NK-92 (cell line): ENCODE data around the gene NHSL1.
"Not testable (repeated sequence)": the region's sequence is repeated elsewhere in the genome, so short reads cannot be mapped to it uniquely, and the experiment has no call there.

Source experiments
- DNase-seq: peaks from one replicate; lab custom pipeline; 2025; ENCODE audit not compliant: unreplicated experiment; lab: John Stamatoyannopoulos, UW

Gene NHSL1

GRCh38 chr6:138429761-138430160 is 69.5 kb downstream of the NHSL1 start:
- DNase-seq, result no peak

- no peak for DNase-seq
Measured at GRCh38 chr6:138428944-138429598, 70.2 kb downstream of the NHSL1 start.

GRCh38 chr6:138427701-138428100 is 71.6 kb downstream of the NHSL1 start:
- DNase-seq, result no peak

GRCh38 chr6:138426500-138427123 is 72.7 kb downstream of the NHSL1 start:
- DNase-seq, result no peak

GRCh38 chr6:138425256-138425655 is 74.0 kb downstream of the NHSL1 start:
- not testable (repeated sequence) for DNase-seq

GRCh38 chr6:138424004-138424904 is 75.0 kb downstream of the NHSL1 start:
- DNase-seq, result no peak

GRCh38 chr6:138422861-138423260 is 76.4 kb downstream of the NHSL1 start:
- DNase-seq, result no peak

GRCh38 chr6:138421608-138422007 is 77.7 kb downstream of the NHSL1 start:
- DNase-seq, result no peak

- no peak for DNase-seq
Measured at GRCh38 chr6:138421089-138421488, 78.2 kb downstream of the NHSL1 start.

GRCh38 chr6:138420356-138420755 is 78.9 kb downstream of the NHSL1 start:
- no peak for DNase-seq

GRCh38 chr6:138419766-138420165 is 79.5 kb downstream of the NHSL1 start:
- no peak for DNase-seq

- no peak for DNase-seq
Measured at GRCh38 chr6:138418118-138418742, 81.1 kb downstream of the NHSL1 start.

- no peak for DNase-seq
Measured at GRCh38 chr6:138417493-138418117, 81.7 kb downstream of the NHSL1 start.

- no peak for DNase-seq
Measured at GRCh38 chr6:138416206-138416605, 83.1 kb downstream of the NHSL1 start.

- no peak for DNase-seq
Measured at GRCh38 chr6:138415125-138415524, 84.2 kb downstream of the NHSL1 start.

GRCh38 chr6:138410972-138411880 is 88.1 kb downstream of the NHSL1 start:
- DNase-seq, result no peak

- DNase-seq, result no peak
Measured at GRCh38 chr6:138410048-138410735, 89.1 kb downstream of the NHSL1 start.

GRCh38 chr6:138406443-138406842 is 92.9 kb downstream of the NHSL1 start:
- DNase-seq, result no peak

- no peak for DNase-seq
Measured at GRCh38 chr6:138405816-138406413, 93.4 kb downstream of the NHSL1 start.
